ENCODE data around the gene PDZD7.
"Not testable (repeated sequence)": the region's sequence is repeated elsewhere in the genome, so short reads cannot be mapped to it uniquely, and the experiment has no call there.

DNA sequence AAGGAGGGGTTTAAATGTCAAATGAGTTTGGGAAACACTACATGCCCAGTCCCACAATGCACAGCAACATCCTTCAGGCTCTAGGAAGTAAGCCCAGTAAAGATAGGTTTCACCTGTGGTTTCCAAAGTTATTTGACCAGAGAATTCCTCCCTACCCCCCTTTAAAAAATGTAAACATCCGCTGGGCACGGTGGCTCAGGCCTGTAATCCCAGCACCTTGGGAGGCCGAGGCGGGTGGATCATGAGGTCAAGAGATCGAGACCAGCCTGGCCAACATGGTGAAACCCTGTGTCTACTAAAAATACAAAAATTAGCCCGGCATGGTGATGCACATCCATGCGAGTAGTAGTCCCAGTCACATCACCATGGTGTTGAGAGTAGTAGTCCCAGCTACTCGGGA, 55.5 kb downstream of the PDZD7 start:
- TF ChIP-seq, protein P1, sequence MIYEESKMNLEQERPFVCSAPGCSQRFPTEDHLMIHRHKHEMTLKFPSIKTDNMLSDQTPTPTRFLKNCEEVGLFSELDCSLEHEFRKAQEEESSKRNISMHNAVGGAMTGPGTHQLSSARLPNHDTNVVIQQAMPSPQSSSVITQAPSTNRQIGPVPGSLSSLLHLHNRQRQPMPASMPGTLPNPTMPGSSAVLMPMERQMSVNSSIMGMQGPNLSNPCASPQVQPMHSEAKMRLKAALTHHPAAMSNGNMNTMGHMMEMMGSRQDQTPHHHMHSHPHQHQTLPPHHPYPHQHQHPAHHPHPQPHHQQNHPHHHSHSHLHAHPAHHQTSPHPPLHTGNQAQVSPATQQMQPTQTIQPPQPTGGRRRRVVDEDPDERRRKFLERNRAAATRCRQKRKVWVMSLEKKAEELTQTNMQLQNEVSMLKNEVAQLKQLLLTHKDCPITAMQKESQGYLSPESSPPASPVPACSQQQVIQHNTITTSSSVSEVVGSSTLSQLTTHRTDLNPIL (CRISPR knock-in tag; IDR thresholded peaks at IDR 0.05; ENCODE audit: low read depth): not testable (repeated sequence)
- TF ChIP-seq, protein P2, sequence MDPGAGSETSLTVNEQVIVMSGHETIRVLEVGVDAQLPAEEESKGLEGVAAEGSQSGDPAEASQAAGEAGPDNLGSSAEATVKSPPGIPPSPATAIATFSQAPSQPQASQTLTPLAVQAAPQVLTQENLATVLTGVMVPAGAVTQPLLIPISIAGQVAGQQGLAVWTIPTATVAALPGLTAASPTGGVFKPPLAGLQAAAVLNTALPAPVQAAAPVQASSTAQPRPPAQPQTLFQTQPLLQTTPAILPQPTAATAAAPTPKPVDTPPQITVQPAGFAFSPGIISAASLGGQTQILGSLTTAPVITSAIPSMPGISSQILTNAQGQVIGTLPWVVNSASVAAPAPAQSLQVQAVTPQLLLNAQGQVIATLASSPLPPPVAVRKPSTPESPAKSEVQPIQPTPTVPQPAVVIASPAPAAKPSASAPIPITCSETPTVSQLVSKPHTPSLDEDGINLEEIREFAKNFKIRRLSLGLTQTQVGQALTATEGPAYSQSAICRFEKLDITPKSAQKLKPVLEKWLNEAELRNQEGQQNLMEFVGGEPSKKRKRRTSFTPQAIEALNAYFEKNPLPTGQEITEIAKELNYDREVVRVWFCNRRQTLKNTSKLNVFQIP (CRISPR knock-in tag; IDR thresholded peaks at IDR 0.05; ENCODE audit: borderline replicate concordance, low read depth): not testable (repeated sequence)
- not testable (repeated sequence) for TF ChIP-seq GLIS3, ZFP30 (CRISPR knock-in tag; IDR thresholded peaks at IDR 0.05)
- TF ChIP-seq, protein P3, sequence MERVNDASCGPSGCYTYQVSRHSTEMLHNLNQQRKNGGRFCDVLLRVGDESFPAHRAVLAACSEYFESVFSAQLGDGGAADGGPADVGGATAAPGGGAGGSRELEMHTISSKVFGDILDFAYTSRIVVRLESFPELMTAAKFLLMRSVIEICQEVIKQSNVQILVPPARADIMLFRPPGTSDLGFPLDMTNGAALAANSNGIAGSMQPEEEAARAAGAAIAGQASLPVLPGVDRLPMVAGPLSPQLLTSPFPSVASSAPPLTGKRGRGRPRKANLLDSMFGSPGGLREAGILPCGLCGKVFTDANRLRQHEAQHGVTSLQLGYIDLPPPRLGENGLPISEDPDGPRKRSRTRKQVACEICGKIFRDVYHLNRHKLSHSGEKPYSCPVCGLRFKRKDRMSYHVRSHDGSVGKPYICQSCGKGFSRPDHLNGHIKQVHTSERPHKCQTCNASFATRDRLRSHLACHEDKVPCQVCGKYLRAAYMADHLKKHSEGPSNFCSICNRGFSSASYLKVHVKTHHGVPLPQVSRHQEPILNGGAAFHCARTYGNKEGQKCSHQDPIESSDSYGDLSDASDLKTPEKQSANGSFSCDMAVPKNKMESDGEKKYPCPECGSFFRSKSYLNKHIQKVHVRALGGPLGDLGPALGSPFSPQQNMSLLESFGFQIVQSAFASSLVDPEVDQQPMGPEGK (CRISPR knock-in tag; IDR thresholded peaks at IDR 0.05; ENCODE audit: borderline replicate concordance): not testable (repeated sequence)

Measured in SK-N-SH treated with all-trans-retinoic acid at 6 μM for 48 hours (cell line).